Head of caudate nucleus (tissue), 42 donors: ENCODE measurements around the gene DNM2.
A peak's percentile ranks its signal among the peaks of the same experiment; 100 is the strongest.

ENCODE experiments used
- DNase-seq, 42 donors: peaks; one replicate each; pipeline versions ENCODE4 v3.0.0 to v3.0.0-alpha.2; 2020 to 2021; ENCODE audit warnings: mixed read lengths in 7 of 42
- intact Hi-C: fragments of 100-400 bp; cut with DNase I; formaldehyde crosslinking; loops from one replicate; pipeline ENCODE4 v1.15.0; 2022

Gene DNM2

GRCh38 chr19:10687518-10688288 lies 30.2 kb upstream of the DNM2 start:
- no peak for DNase-seq
- intact Hi-C loops, result no loop called here

- intact Hi-C loops, result no loop called here
- DNase-seq, result no peak
These were observed 29.2 kb upstream of the DNM2 start for GRCh38 chr19:10688545-10689280.

GRCh38 chr19:10690341-10690781 lies 27.5 kb upstream of the DNM2 start:
- no peak for DNase-seq
- intact Hi-C loops, result loop anchor here (5.0 kb wide), 1 partner anchor 33 kb away; no protein-coding TSS in a partner anchor

- DNase-seq, result no peak
- intact Hi-C loops, result loop anchor here (5.0 kb wide), 1 partner anchor 34 kb away; no protein-coding TSS in a partner anchor
These were observed 26.5 kb upstream of the DNM2 start for GRCh38 chr19:10691178-10691881.

GRCh38 chr19:10691883-10692282 lies 26.0 kb upstream of the DNM2 start:
- intact Hi-C loops, result loop anchor here (5.0 kb wide), 1 partner anchor 35 kb away; no protein-coding TSS in a partner anchor
- DNase-seq, result no peak

- no peak for DNase-seq
- intact Hi-C loops, result loop anchor here (5.0 kb wide), 1 partner anchor 35 kb away; no protein-coding TSS in a partner anchor
These were observed 25.1 kb upstream of the DNM2 start for GRCh38 chr19:10692673-10693264.

GRCh38 chr19:10694706-10695307 lies 23.1 kb upstream of the DNM2 start:
- no peak for DNase-seq
- intact Hi-C loops, result loop anchor here (5.0 kb wide), 1 partner anchor 38 kb away; no protein-coding TSS in a partner anchor

- intact Hi-C loops, result no loop called here
- DNase-seq, result peak; percentile 81 to 96 (median 91)
These were observed 22.2 kb upstream of the DNM2 start for GRCh38 chr19:10695401-10696398.

- peak in 36 of 42 donors; percentile 30 to 84 (median 64) for DNase-seq
- intact Hi-C loops, result no loop called here
These were observed 18.1 kb upstream of the DNM2 start for GRCh38 chr19:10699650-10700335.

- intact Hi-C loops, result no loop called here
- DNase-seq, result peak in 4 of 42 donors; percentile 21 to 42 (median 28)
These were observed 15.8 kb upstream of the DNM2 start for GRCh38 chr19:10701955-10702525.

GRCh38 chr19:10706990-10707389 lies 10.9 kb upstream of the DNM2 start:
- no peak for DNase-seq
- intact Hi-C loops, result no loop called here

GRCh38 chr19:10707440-10707839 lies 10.4 kb upstream of the DNM2 start:
- DNase-seq, result no peak
- intact Hi-C loops, result no loop called here

GRCh38 chr19:10708291-10708690 lies 9.6 kb upstream of the DNM2 start:
- intact Hi-C loops, result no loop called here
- no peak for DNase-seq

GRCh38 chr19:10712045-10712444 lies 5.8 kb upstream of the DNM2 start:
- intact Hi-C loops, result loop anchor here (10.0 kb wide), 2 partner anchors 123 to 153 kb away; partner anchors contain the start of gene TMED1
- DNase-seq, result no peak

GRCh38 chr19:10712754-10713153 lies 5.1 kb upstream of the DNM2 start:
- intact Hi-C loops, result loop anchor here (10.0 kb wide), 2 partner anchors 122 to 152 kb away; partner anchors contain the start of gene TMED1
- DNase-seq, result no peak

- intact Hi-C loops, result loop anchor here (10.0 kb wide), 2 partner anchors 121 to 151 kb away; partner anchors contain the start of gene TMED1
These were observed 4.6 kb upstream of the DNM2 start for GRCh38 chr19:10713317-10713716.

More at GRCh38 chr19:10713317-10713716, 4.6 kb upstream of the DNM2 start:
- DNase-seq, result no peak
